Stomach (tissue), 9 donors: ENCODE measurements around the gene MTFP1. TPM values are rescaled to one million over a fixed set of nuclear protein-coding genes. Genes with fewer than 3 reads are reported as not detected.

ENCODE experiments used
- DNase-seq, 2 donors: peaks; one replicate each; pipeline versions ENCODE4 v3.0.0 to v3.0.0-alpha.2; 2013 to 2019
- H3K27ac ChIP-seq, 5 donors: fragments of 200-600 bp in 4 of 5; sonication (generic) in 4 of 5; one replicate each; pipeline ENCODE4 v1.5.1; 2013 to 2019; ENCODE audit warnings: mild to moderate bottlenecking in 1 of 5, moderate library complexity in 1 of 5
- H3K27me3 ChIP-seq, 3 donors: fragments of 200-600 bp; sonication (generic); one replicate each; pipeline ENCODE4 v1.5.1; 2017 to 2019; ENCODE audit warnings: mixed run types in 1 of 3
- H3K36me3 ChIP-seq, 4 donors: fragments of 200-600 bp; sonication (generic); 1 replicate in 3 of 4; 2 replicates in 1 of 4; pipeline ENCODE4 v1.5.1; 2016 to 2019
- H3K4me1 ChIP-seq, 4 donors: fragments of 200-600 bp; sonication (generic); one replicate each; pipeline ENCODE4 v1.5.1; 2016 to 2019
- H3K4me3 ChIP-seq, 4 donors: fragments of 200-600 bp; sonication (generic) in 3 of 4; one replicate each; pipeline ENCODE4 v1.5.1; 2016 to 2019; ENCODE audit warnings: mild to moderate bottlenecking in 1 of 4
- H3K9me3 ChIP-seq, 4 donors: fragments of 200-600 bp; sonication (generic); one replicate each; pipeline ENCODE4 v1.5.1; 2016 to 2019
- EP300 ChIP-seq: sonication (generic); formaldehyde crosslinking; IDR thresholded peaks from one replicate; pipeline ENCODE4 v1.6.1; 2017; ENCODE audit warnings: antibody characterized with exemption
- POLR2A ChIP-seq, 4 donors: fragments of 450-650 bp; IDR thresholded peaks; one replicate each; pipeline ENCODE4 v1.6.1; 2016; ENCODE audit warnings: antibody characterized with exemption in 4 of 4, control low read depth in 2 of 4, mild to moderate bottlenecking in 1 of 4, moderate library complexity in 1 of 4
- POLR2AphosphoS5 ChIP-seq, 3 donors: sonication (generic); formaldehyde crosslinking; IDR thresholded peaks; one replicate each; pipeline ENCODE4 v1.6.1; 2016; ENCODE audit warnings: antibody characterized with exemption in 3 of 3
- WGBS, 5 donors: extraction: QIAGEN DNeasy Blood & Tissue Kit in 3 of 5; methylation state at CpG; one replicate each; pipeline versions ENCODE4 v1.1.5 to v1.1.7; 2013 to 2018; 5-methylcytosine and 5-hydroxymethylcytosine counted together
- intact Hi-C: fragments of 100-400 bp; cut with DNase I; formaldehyde crosslinking; loops from one replicate; pipeline ENCODE4 v1.15.1; 2023; ENCODE audit warnings: low total_unique reads
- polyA plus RNA-seq, 3 donors: library from polyadenylated mRNA; stranded (reverse); fragments of 200-250 nt; gene quantifications; one replicate each; pipeline ENCODE4 v1.2.3, GENCODE V29; 2013
- total RNA-seq, 5 donors: library from RNA; depleted of rRNA; stranded (reverse); fragments of >200 nt; gene quantifications; one replicate each; pipeline versions ENCODE4 v1.1.0 to v1.2.3, GENCODE V29; 2014 to 2016
- TF ChIP-seq, protein P1 (sequence below), 7 experiments: fragments of 450-650 bp in 4 of 7; fragments of 200-600 bp in 3 of 7; sonication (generic) in 3 of 7; IDR thresholded peaks; one replicate each; pipeline ENCODE4 v1.5.1; 2016 to 2019; ENCODE audit warnings: antibody characterized with exemption in 7 of 7, control low read depth in 2 of 7, mild to moderate bottlenecking in 1 of 7
- donor health status: healthy with polysubstance abuse.
- donor health status: Bipolar disorder and iron deficiency.
- donor health status: healthy.

The MTFP1 gene
- total and polyA plus RNA-seq, 8 donors = 1.8 to 45.0 (median 14.8) TPM; not detected in 1

DNA sequence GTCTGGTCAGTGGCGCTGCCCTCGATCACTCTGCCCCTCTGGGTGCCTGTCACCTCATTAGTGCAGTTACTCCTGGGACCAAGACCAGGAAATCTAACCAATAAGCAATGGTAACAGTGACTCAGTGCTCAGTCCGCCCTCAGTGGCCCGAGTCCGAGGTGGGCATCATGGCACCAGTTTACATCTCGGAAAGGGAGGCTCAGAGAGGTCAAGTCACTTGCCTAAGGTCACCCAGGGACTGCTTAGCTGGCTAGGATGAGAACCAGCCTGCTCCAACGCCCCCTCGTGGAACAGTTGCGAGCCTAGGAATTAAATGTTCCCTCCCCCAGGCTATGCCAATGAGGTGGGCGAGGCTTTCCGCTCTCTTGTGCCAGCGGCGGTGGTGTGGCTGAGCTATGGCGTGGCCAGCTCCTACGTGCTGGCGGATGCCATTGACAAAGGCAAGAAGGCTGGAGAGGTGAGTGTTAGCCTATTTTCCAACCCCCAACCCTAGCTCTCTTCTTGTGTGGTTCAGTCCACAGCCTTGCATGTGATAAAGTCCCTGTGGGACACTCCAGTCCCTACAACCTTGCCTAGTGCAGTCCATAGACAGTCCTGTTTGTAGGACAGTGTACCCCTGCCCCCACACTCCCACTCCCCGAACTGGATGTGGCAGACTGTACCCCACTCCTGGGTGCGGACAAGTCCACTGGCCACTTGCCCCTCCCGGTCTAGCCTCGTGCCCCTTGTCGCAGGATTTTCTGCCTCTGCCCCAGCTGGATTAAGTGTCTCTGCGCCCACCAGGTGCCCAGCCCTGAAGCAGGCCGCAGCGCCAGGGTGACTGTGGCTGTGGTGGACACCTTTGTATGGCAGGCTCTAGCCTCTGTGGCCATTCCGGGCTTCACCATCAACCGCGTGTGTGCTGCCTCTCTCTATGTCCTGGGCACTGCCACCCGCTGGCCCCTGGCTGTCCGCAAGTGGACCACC, 1.1 kb downstream of the MTFP1 start:
- intact Hi-C loops = loop anchor here (5.0 kb wide), 1 partner anchor 34 kb away; no protein-coding TSS in a partner anchor
- peaks cover 0 to 13% (median 8%) of the 10 kb centered on the region in 4 donors for H3K36me3 ChIP-seq
- H3K9me3 ChIP-seq = no peaks in the 10 kb centered on the region
- peak; percentile 92 to 94 for DNase-seq
- WGBS, 5 donors = 44 to 51% (median 47%) methylated on average over 22 to 29 of the region's 29 CpGs
- peak overlapping the region; percentile 61 to 68 (median 65) for H3K4me3 ChIP-seq
- peaks cover 27 to 50% (median 49%) of the 10 kb centered on the region in 4 donors for H3K4me1 ChIP-seq
- TF ChIP-seq EP300 = no peak
- TF ChIP-seq, protein P1, sequence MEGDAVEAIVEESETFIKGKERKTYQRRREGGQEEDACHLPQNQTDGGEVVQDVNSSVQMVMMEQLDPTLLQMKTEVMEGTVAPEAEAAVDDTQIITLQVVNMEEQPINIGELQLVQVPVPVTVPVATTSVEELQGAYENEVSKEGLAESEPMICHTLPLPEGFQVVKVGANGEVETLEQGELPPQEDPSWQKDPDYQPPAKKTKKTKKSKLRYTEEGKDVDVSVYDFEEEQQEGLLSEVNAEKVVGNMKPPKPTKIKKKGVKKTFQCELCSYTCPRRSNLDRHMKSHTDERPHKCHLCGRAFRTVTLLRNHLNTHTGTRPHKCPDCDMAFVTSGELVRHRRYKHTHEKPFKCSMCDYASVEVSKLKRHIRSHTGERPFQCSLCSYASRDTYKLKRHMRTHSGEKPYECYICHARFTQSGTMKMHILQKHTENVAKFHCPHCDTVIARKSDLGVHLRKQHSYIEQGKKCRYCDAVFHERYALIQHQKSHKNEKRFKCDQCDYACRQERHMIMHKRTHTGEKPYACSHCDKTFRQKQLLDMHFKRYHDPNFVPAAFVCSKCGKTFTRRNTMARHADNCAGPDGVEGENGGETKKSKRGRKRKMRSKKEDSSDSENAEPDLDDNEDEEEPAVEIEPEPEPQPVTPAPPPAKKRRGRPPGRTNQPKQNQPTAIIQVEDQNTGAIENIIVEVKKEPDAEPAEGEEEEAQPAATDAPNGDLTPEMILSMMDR (IDR thresholded peaks at IDR 0.05) = peak in 5 of 7 experiments; percentile 49 to 84 (median 74)
- peak in 2 of 3 donors; percentile 14 to 83 for TF ChIP-seq POLR2AphosphoS5 (IDR thresholded peaks at IDR 0.05)
- TF ChIP-seq POLR2A (IDR thresholded peaks at IDR 0.05) = no peak
- H3K27ac ChIP-seq = peak overlapping the region; percentile 79 to 98 (median 96)
- no peaks in the 10 kb centered on the region for H3K27me3 ChIP-seq

DNA sequence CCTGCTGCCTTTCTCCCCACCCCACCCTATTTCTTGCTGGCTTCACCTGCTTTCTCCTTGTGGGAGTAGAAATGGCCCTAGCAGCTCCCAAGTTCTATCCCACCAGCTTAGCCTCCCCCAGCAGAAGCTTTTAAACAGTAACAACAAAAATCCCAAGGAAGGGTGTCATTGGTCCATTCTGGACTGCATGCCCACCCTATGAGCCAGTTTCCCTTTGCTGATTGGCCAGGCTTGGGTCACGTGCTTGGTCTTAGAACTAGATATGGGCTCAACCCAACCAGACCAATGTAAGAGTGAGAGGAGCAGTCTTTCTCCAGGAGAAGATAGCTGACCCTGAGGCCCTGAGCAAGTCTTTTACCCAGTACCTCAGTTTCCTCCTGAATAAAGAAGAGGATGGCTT, 2.3 kb downstream of the MTFP1 start:
- H3K36me3 ChIP-seq = peaks cover 0 to 13% (median 8%) of the 10 kb centered on the region in 4 donors
- intact Hi-C loops = loop anchor here (5.0 kb wide), 1 partner anchor 36 kb away; no protein-coding TSS in a partner anchor
- no peak overlapping the region for H3K27ac ChIP-seq
- no peak for DNase-seq
- no peak overlapping the region for H3K4me3 ChIP-seq
- H3K4me1 ChIP-seq = peaks cover 16 to 38% (median 37%) of the 10 kb centered on the region in 4 donors
- no peaks in the 10 kb centered on the region for H3K27me3 ChIP-seq
- no peaks in the 10 kb centered on the region for H3K9me3 ChIP-seq
- TF ChIP-seq EP300 = no peak
- no peak for TF ChIP-seq POLR2A (IDR thresholded peaks at IDR 0.05)
- TF ChIP-seq, protein P1 (IDR thresholded peaks at IDR 0.05) = no peak
- no peak for TF ChIP-seq POLR2AphosphoS5 (IDR thresholded peaks at IDR 0.05)
- WGBS, 5 donors = 76 to 97% (median 80%) methylated on average over 1 of the region's 1 CpG

DNA sequence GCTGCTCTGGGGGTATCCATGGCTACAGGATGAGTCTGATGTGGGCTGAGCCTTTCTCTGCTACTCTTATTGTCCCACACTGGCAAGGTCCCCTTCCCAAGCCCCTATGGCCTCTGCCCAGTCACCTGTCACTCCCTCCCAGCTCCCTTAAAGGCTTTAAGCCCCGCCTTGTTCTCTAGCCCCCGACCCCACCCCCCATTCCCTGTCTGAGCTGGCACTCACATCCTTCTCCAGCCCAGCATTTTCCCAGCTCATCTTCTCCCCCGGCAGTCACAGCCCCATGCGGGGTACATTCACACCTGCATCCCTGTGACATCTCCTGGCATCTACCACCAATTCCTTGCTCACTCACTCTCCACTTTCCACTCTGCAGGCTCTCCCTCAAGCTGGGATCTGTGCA, 4.3 kb downstream of the MTFP1 start:
- WGBS, 5 donors = 50 to 72% (median 61%) methylated on average over 4 of the region's 4 CpGs
- H3K36me3 ChIP-seq = peaks cover 0 to 13% (median 8%) of the 10 kb centered on the region in 4 donors
- no peaks in the 10 kb centered on the region for H3K27me3 ChIP-seq
- no peak for DNase-seq
- no peak overlapping the region for H3K4me3 ChIP-seq
- TF ChIP-seq POLR2A (IDR thresholded peaks at IDR 0.05) (no peak), EP300 (no peak), POLR2AphosphoS5 (IDR thresholded peaks at IDR 0.05) (no peak)
- TF ChIP-seq, protein P1 (IDR thresholded peaks at IDR 0.05) = no peak
- no peak overlapping the region for H3K27ac ChIP-seq
- intact Hi-C loops = loop anchor here (5.0 kb wide), 1 partner anchor 38 kb away; no protein-coding TSS in a partner anchor
- no peaks in the 10 kb centered on the region for H3K9me3 ChIP-seq
- H3K4me1 ChIP-seq = peaks cover 4 to 24% (median 23%) of the 10 kb centered on the region in 4 donors

DNA sequence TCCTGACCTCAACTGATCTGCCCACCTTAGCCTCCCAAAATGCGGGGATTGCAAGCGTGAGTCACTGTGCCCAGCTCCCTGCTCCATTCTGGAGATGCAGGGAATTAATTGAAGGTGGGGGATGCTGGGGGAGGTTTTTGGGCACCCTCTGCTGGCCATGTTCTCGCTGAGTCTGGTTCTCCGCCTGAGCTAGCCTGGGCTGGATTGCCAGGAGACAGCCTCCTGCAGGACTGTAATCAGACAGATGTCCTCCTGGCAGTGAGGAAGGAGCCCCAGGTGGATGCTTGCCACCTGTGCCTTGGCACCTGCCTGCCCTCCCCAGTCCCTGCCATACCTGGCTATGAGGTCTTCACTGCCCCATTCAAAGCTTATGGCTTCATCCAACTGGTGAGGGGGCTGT, 5.4 kb downstream of the MTFP1 start:
- no peak overlapping the region for H3K27ac ChIP-seq
- intact Hi-C loops = no loop called here
- H3K4me1 ChIP-seq = peaks cover 0 to 14% (median 13%) of the 10 kb centered on the region in 4 donors
- H3K4me3 ChIP-seq = no peak overlapping the region
- no peak for TF ChIP-seq EP300
- no peaks in the 10 kb centered on the region for H3K27me3 ChIP-seq
- 77 to 92% (median 83%) methylated on average over 3 to 4 of the region's 4 CpGs for WGBS, 5 donors
- H3K36me3 ChIP-seq = peaks cover 0 to 13% (median 8%) of the 10 kb centered on the region in 4 donors
- no peaks in the 10 kb centered on the region for H3K9me3 ChIP-seq
- no peak for DNase-seq
